Suprapubic skin (tissue), 4 donors: ENCODE results near the gene MED13L. TPM values are rescaled to one million over a fixed set of nuclear protein-coding genes. Genes with fewer than 3 reads are reported as not detected.

Source experiments
- DNase-seq, 2 donors: peaks; one replicate each; pipeline ENCODE4 v3.0.0-alpha.2; 2019; ENCODE audit warnings: low spot score in 2 of 2
- H3K27ac ChIP-seq: fragments of 200-600 bp; sonication (generic); one replicate; pipeline ENCODE4 v1.5.1; 2019
- H3K27me3 ChIP-seq: fragments of 200-600 bp; sonication (generic); one replicate; pipeline ENCODE4 v1.5.1; 2019
- H3K36me3 ChIP-seq: fragments of 200-600 bp; sonication (generic); one replicate; pipeline ENCODE4 v1.5.1; 2019
- H3K4me1 ChIP-seq: fragments of 200-600 bp; sonication (generic); one replicate; pipeline ENCODE4 v1.5.1; 2019
- H3K4me3 ChIP-seq: fragments of 200-600 bp; sonication (generic); one replicate; pipeline ENCODE4 v1.5.1; 2019; ENCODE audit warnings: mild to moderate bottlenecking
- H3K9me3 ChIP-seq: fragments of 200-600 bp; sonication (generic); one replicate; pipeline ENCODE4 v1.5.1; 2019
- EP300 ChIP-seq: sonication (generic); formaldehyde crosslinking; IDR thresholded peaks from one replicate; pipeline ENCODE4 v1.6.1; 2017; ENCODE audit warnings: antibody characterized with exemption
- POLR2A ChIP-seq, 2 donors: fragments of 450-650 bp; IDR thresholded peaks; one replicate each; pipeline ENCODE4 v1.6.1; 2017; ENCODE audit warnings: antibody characterized with exemption in 2 of 2, mild to moderate bottlenecking in 2 of 2, moderate library complexity in 2 of 2
- POLR2AphosphoS5 ChIP-seq, 3 donors: sonication (generic); formaldehyde crosslinking; IDR thresholded peaks; one replicate each; pipeline ENCODE4 v1.6.1; 2017; ENCODE audit warnings: antibody characterized with exemption in 3 of 3
- WGBS: methylation state at CpG from one replicate; pipeline ENCODE4 v1.1.5; 2018; 5-methylcytosine and 5-hydroxymethylcytosine counted together
- total RNA-seq, 4 donors: library from RNA; depleted of rRNA; stranded (reverse); fragments of >200 nt; gene quantifications; one replicate each; pipeline ENCODE4 v1.1.0, GENCODE V29; 2016
- TF ChIP-seq, protein P1 (sequence below), 2 donors: fragments of 200-600 bp in 1 of 2; fragments of 450-650 bp in 1 of 2; sonication (generic) in 1 of 2; IDR thresholded peaks; one replicate each; pipeline ENCODE4 v1.5.1; 2016 to 2019; ENCODE audit warnings: antibody characterized with exemption in 2 of 2, mild to moderate bottlenecking in 1 of 2, moderate library complexity in 1 of 2

Gene MED13L
- total RNA-seq, 4 donors from 2014 or later, result 173 to 418 (median 228) TPM

DNA sequence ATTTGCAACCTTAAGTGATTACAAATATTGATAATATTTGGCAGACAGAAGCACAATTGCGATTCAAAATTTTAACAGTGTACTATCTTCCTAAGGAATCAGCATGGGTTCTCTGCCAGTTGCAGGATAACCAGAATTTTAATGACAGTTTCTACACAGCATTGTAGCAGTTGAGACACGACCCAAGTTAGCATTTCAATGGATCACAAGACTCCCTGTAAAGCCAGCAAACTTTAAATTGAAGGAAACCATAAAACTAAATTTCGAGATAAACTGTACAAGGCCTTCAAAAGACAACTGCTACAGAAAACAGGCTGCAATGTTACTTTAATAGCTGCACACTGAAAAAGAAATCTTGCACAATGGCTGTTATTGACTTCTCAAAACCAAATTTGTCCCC, 154.9 kb downstream of the MED13L start:
- Histone ChIP-seq H3K36me3 (no peaks in the 10 kb centered on the region), H3K9me3 (no peaks in the 10 kb centered on the region), H3K27ac (no peak overlapping the region), H3K4me3 (no peak overlapping the region), H3K4me1 (peaks cover 69% of the 10 kb centered on the region), H3K27me3 (no peaks in the 10 kb centered on the region)
- TF ChIP-seq POLR2AphosphoS5 (IDR thresholded peaks at IDR 0.05) (no peak), POLR2A (IDR thresholded peaks at IDR 0.05) (no peak), EP300 (no peak)
- TF ChIP-seq, protein P1, sequence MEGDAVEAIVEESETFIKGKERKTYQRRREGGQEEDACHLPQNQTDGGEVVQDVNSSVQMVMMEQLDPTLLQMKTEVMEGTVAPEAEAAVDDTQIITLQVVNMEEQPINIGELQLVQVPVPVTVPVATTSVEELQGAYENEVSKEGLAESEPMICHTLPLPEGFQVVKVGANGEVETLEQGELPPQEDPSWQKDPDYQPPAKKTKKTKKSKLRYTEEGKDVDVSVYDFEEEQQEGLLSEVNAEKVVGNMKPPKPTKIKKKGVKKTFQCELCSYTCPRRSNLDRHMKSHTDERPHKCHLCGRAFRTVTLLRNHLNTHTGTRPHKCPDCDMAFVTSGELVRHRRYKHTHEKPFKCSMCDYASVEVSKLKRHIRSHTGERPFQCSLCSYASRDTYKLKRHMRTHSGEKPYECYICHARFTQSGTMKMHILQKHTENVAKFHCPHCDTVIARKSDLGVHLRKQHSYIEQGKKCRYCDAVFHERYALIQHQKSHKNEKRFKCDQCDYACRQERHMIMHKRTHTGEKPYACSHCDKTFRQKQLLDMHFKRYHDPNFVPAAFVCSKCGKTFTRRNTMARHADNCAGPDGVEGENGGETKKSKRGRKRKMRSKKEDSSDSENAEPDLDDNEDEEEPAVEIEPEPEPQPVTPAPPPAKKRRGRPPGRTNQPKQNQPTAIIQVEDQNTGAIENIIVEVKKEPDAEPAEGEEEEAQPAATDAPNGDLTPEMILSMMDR (IDR thresholded peaks at IDR 0.05), result no peak
- 38% methylated on average over 3 of the region's 3 CpGs for WGBS
- DNase-seq, result no peak

GRCh38 chr12:116121453-116121871, 156.0 kb downstream of the MED13L start:
- H3K36me3 ChIP-seq, result no peaks in the 10 kb centered on the region
- no peak overlapping the region for H3K4me3 ChIP-seq
- TF ChIP-seq EP300, result no peak
- TF ChIP-seq, protein P1 (IDR thresholded peaks at IDR 0.05), result no peak
- TF ChIP-seq POLR2A (IDR thresholded peaks at IDR 0.05), result no peak
- no peak for TF ChIP-seq POLR2AphosphoS5 (IDR thresholded peaks at IDR 0.05)
- H3K27me3 ChIP-seq, result no peaks in the 10 kb centered on the region
- no peak overlapping the region for H3K27ac ChIP-seq
- peaks cover 71% of the 10 kb centered on the region for H3K4me1 ChIP-seq
- H3K9me3 ChIP-seq, result no peaks in the 10 kb centered on the region
- no peak for DNase-seq
- 17% methylated on average over 2 of the region's 2 CpGs for WGBS

DNA sequence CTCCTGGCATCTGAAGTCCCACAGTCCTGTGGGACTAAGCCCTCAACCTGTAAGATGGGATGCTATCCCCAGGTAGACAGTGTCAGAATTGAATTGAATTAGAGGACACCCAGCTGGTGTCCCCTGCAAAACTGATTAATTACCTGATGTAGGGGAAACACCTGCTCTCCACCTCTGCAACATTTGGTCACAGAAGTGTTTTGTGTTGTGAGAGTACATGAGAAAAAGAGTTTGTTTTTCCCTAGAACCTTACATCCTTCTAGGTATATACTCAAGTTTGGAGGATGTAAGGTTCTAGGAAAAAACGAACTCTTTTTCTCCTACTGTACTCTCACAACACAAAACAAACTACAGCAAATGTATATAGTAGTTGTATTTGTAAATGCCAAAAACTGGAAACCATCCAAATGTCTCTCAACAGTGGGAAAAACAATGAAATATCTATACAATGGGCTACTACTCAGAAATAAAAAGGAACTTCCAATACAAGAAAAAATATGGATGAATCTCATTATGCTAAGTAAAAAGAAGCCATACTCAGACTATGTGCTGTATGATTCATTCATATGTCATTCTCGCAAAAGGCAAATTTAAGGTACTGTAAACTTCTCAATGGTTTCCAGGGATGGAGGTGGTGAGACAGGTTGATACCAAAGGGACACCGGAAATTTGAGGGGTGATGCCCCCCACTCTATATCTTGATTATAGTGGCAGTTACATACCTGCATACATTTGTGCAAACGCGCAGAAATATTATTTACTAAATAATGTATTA, 160.7 kb downstream of the MED13L start:
- H3K36me3 ChIP-seq, result no peaks in the 10 kb centered on the region
- no peak for DNase-seq
- 92% methylated on average over 5 of the region's 5 CpGs for WGBS
- no peak overlapping the region for H3K4me3 ChIP-seq
- TF ChIP-seq, protein P1 (IDR thresholded peaks at IDR 0.05), result no peak
- TF ChIP-seq POLR2AphosphoS5 (IDR thresholded peaks at IDR 0.05) (no peak), POLR2A (IDR thresholded peaks at IDR 0.05) (no peak), EP300 (no peak)
- H3K27ac ChIP-seq, result no peak overlapping the region
- H3K9me3 ChIP-seq, result no peaks in the 10 kb centered on the region
- H3K4me1 ChIP-seq, result peaks cover 37% of the 10 kb centered on the region
- no peaks in the 10 kb centered on the region for H3K27me3 ChIP-seq

- H3K4me1 ChIP-seq, result peaks cover 15% of the 10 kb centered on the region
- 81% methylated on average over 8 of the region's 8 CpGs for WGBS
Observed at GRCh38 chr12:116113398-116114130, 163.9 kb downstream of the MED13L start.

More at GRCh38 chr12:116113398-116114130, 163.9 kb downstream of the MED13L start:
- Histone ChIP-seq H3K27ac (no peak overlapping the region), H3K9me3 (no peaks in the 10 kb centered on the region), H3K4me3 (no peak overlapping the region), H3K27me3 (no peaks in the 10 kb centered on the region), H3K36me3 (no peaks in the 10 kb centered on the region)
- no peak for TF ChIP-seq EP300
- TF ChIP-seq, protein P1 (IDR thresholded peaks at IDR 0.05), result no peak
- TF ChIP-seq POLR2A (IDR thresholded peaks at IDR 0.05), result no peak
- TF ChIP-seq POLR2AphosphoS5 (IDR thresholded peaks at IDR 0.05), result no peak
- no peak for DNase-seq
